ENCODE results near the gene FBXW11. TPM values are rescaled to one million over a fixed set of nuclear protein-coding genes. Genes with fewer than 3 reads are reported as not detected.
A peak's percentile ranks its signal among the peaks of the same experiment; 100 is the strongest.

FBXW11 gene
- polyA plus RNA-seq, 1 donor (not counting 4 experiments of a cell fraction or from before 2014, with no cell fraction given): 48.4 TPM

DNA sequence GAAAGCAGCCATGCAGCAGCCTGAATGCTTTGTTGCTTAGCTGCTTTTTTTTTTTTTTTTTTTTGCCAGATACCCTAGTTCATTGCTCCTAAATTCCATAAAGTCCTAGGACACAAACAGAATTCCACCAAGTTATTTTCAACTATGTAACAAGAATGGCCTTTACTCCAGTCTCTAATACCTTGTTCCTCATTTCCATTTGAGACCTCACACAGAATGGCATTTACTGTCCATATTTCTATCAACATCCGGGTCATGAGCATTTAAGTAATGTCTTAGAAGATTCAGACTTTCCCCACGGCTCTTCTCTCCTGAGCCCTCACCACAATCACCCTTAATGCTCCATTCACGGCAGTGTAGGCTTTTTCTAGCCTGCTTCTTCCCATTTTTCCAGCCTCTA is 31.7 kb upstream of the FBXW11 start:
- Histone ChIP-seq H3K4me3 (ENCODE audit: control insufficient read depth in 2 of 3, extremely low read depth in 1 of 3, insufficient read depth in 2 of 3, low read depth in 1 of 3, low read length in 3 of 3) (no peak overlapping the region), H3K27ac (ENCODE audit: control insufficient read depth, insufficient read depth, low read length) (no peak overlapping the region), H2AFZ (ENCODE audit: control insufficient read depth, low read length) (no peak overlapping the region), H3K4me2 (ENCODE audit: control insufficient read depth, extremely low read depth, insufficient read depth, low read depth, low read length) (no peak overlapping the region), H3K79me2 (ENCODE audit: control insufficient read depth, insufficient read depth, low read length) (no peaks in the 10 kb centered on the region), H3K4me1 (ENCODE audit: control insufficient read depth, extremely low read depth, insufficient read depth, low read length) (peaks cover 9% of the 10 kb centered on the region), H3K27me3 (ENCODE audit: control insufficient read depth, extremely low read depth, insufficient read depth, low read length) (no peaks in the 10 kb centered on the region), H3K9ac (ENCODE audit: control insufficient read depth, extremely low read depth, insufficient read depth, low read length) (no peak overlapping the region), H3K36me3 (ENCODE audit: control insufficient read depth in 2 of 2, extremely low read depth in 1 of 2, insufficient read depth in 2 of 2, low read length in 2 of 2) (no peaks in the 10 kb centered on the region), H3K9me3 (ENCODE audit: control insufficient read depth, low read depth, low read length) (no peaks in the 10 kb centered on the region), H3K9me1 (ENCODE audit: control insufficient read depth, extremely low read depth, insufficient read depth, low read length) (no peaks in the 10 kb centered on the region), H4K20me1 (ENCODE audit: control insufficient read depth, extremely low read depth, insufficient read depth, low read length) (no peaks in the 10 kb centered on the region)
- DNase-seq (ENCODE audit: low read depth, low spot score): no peak
- TF ChIP-seq EZH2 (IDR thresholded peaks at IDR 0.05; ENCODE audit: low read length): no peak
- no peak for TF ChIP-seq CTCF (optimal IDR thresholded peaks at IDR 0.05 in 1 of 3, IDR thresholded peaks at IDR 0.05 in 1 of 3, conservative IDR thresholded peaks at IDR 0.05 in 1 of 3; ENCODE audit: extremely low read depth in 1 of 3, insufficient read depth in 2 of 3, low read length in 3 of 3)
- FAIRE-seq: no peak
- dilution Hi-C loops (cut with MboI; ENCODE audit: extremely low pct_ligation_motif_present, low sequenced_read_pairs): no loop called here

DNA sequence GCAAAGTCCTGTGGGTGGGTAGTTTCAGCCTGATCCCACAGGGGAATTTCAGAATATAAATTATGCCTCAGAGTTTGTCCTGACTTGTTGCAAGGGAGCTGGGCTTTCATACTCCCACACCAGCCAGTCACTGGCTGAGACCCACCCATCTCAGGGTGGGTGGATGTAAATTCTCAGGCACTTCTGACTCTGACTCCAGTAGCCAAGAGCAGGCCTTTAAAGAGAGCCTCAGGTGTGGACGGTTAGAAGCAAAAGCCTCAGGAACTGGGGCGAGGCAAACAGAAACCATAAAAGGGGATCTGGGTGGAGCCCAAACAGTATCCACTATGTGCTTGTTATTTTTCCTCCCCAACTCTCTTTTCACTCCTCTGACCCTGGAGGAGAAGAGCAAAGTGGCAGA is 28.6 kb upstream of the FBXW11 start:
- H3K4me3 ChIP-seq (ENCODE audit: control insufficient read depth in 2 of 3, extremely low read depth in 1 of 3, insufficient read depth in 2 of 3, low read depth in 1 of 3, low read length in 3 of 3): no peak overlapping the region
- FAIRE-seq (no peak), DNase-seq (ENCODE audit: low read depth, low spot score) (no peak)
- no peak overlapping the region for H3K27ac ChIP-seq (ENCODE audit: control insufficient read depth, insufficient read depth, low read length)
- TF ChIP-seq CTCF (optimal IDR thresholded peaks at IDR 0.05 in 1 of 3, IDR thresholded peaks at IDR 0.05 in 1 of 3, conservative IDR thresholded peaks at IDR 0.05 in 1 of 3; ENCODE audit: extremely low read depth in 1 of 3, insufficient read depth in 2 of 3, low read length in 3 of 3): no peak
- no peak for TF ChIP-seq EZH2 (IDR thresholded peaks at IDR 0.05; ENCODE audit: low read length)
- H3K4me1 ChIP-seq (ENCODE audit: control insufficient read depth, extremely low read depth, insufficient read depth, low read length): peaks cover 9% of the 10 kb centered on the region
- dilution Hi-C loops (cut with MboI; ENCODE audit: extremely low pct_ligation_motif_present, low sequenced_read_pairs): no loop called here
- no peaks in the 10 kb centered on the region for H3K9me1 ChIP-seq (ENCODE audit: control insufficient read depth, extremely low read depth, insufficient read depth, low read length)
- peak overlapping the region; percentile 20 for H2AFZ ChIP-seq (ENCODE audit: control insufficient read depth, low read length)
- H3K9ac ChIP-seq (ENCODE audit: control insufficient read depth, extremely low read depth, insufficient read depth, low read length): no peak overlapping the region
- H3K4me2 ChIP-seq (ENCODE audit: control insufficient read depth, extremely low read depth, insufficient read depth, low read depth, low read length): no peak overlapping the region
- H3K79me2 ChIP-seq (ENCODE audit: control insufficient read depth, insufficient read depth, low read length): no peaks in the 10 kb centered on the region
- H3K9me3 ChIP-seq (ENCODE audit: control insufficient read depth, low read depth, low read length): peaks cover 1% of the 10 kb centered on the region
- no peaks in the 10 kb centered on the region for H3K36me3 ChIP-seq (ENCODE audit: control insufficient read depth in 2 of 2, extremely low read depth in 1 of 2, insufficient read depth in 2 of 2, low read length in 2 of 2)
- H3K27me3 ChIP-seq (ENCODE audit: control insufficient read depth, extremely low read depth, insufficient read depth, low read length): no peaks in the 10 kb centered on the region
- H4K20me1 ChIP-seq (ENCODE audit: control insufficient read depth, extremely low read depth, insufficient read depth, low read length): no peaks in the 10 kb centered on the region

Data from keratinocyte (primary cell).